HG02571 (cell line): ENCODE measurements around the gene PAX6.
"Not testable (repeated sequence)": the region's sequence is repeated elsewhere in the genome, so short reads cannot be mapped to it uniquely, and the experiment has no call there.

Source experiments
- ATAC-seq: cut with Tn5 transposase; IDR thresholded peaks from one replicate; pipeline ENCODE4 v1.9.1; 2021; ENCODE audit warnings: mild to moderate bottlenecking, moderate library complexity; ENCODE audit not compliant: unreplicated experiment

Gene PAX6

DNA sequence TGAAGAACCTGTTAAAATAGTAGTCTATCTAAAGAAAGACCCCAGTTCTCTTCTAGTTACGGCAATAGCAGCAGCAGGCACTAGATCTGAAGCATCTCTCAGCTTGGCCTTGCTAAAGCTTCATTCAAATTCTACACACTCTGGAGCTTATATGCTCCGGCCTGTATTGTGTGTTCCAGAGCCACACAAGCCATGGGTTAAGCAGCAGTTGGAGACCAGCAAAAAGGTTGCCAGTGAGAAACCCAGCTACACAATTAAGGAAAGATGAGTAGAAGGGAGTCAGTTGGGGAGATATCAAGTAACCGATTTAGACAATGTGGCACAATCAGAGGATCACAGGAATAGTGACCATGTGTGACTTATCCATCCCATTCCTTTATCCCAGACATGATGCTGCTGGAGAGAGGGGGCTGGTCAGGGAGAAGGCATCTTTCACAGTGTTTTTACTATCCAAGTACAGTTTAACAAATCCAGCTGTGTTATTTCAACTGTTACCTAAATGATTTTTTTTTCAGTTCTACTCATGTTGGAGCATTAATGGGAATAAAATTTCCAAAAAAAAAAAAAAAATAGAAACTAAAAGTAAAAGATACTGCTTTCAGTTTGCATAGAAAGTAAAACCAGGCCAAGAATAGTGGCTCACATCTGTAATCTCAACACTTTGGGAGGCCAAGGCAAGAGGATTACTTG, 41.0 kb downstream of the PAX6 start:
- ATAC-seq = no peak

DNA sequence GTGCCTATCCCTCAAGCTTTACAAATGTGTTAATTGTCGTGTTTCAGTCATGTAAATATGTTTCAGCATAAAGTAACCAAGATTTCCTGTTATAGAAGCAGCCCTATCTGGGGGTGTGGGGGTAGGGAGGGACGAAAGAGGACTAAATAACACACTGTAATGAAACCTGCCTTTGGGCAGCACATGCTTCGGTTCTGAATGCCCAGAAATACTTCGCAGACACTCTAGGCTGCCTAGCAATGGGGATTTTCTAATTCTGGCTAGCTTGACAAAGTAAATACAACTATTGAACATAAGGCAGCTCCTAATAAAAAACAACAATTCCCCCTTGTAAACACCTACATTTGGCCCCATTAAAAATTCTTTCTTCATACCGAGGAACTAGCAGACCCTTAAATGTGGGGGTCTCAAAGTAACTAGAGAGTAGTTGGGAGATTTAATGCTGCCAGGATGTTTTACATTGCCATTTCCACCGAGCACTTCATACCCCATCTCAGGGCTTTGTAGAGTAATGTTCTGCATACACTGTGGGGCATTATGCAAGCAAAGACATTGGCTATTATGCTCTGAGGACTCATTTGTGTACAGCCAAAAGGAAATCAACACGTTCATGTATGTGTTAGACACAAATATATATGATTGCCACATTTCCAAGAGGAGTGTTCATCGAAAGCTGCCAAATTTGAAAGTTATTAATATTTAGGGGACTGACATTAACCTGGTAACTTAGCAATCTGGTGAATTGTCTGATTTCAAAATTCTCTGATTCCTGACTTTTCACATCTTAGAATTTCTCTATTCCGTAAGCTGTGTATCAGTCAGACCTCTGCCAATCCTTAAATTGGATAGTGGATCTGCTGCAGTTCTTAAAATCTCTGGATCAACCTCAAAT, 42.1 kb downstream of the PAX6 start:
- no peak for ATAC-seq

DNA sequence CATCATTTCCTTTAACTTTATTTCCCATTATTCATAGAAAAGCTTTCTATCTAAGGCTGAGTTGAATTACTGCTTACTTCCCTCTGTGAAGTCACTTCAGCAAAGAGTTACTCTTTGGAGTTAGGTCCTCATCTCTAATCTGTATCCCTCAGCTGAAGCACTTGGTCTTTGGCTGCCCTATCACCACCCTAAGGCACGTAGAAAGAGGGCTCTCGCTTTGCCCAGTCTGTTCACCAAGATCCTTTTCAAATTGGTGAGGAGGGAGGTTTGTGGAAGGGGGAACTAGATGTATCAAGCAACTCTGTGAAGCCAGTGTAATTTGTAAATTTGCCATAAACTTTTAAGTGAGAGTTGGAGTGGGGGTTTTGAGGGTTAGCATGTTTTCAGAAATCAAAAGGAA, 43.4 kb downstream of the PAX6 start:
- no peak for ATAC-seq

DNA sequence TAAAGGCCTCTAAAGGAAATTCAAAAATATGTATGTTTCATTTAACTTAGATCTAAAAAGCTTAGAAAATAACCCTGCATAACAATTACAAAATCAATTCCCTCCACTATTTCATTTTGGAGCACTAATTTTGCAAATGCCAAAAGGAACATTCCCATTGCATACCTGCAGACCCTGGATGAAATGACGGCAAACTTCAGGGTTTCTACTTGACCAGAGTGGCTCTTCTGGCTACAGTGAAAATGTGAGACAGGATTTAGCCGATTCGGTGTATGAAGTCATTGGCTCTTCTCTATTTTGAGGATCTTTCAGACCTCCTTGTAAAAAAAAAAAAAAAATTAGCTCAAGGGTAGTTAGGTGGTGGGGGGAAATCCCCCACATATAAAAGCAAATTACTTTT, 44.1 kb downstream of the PAX6 start:
- ATAC-seq = no peak

DNA sequence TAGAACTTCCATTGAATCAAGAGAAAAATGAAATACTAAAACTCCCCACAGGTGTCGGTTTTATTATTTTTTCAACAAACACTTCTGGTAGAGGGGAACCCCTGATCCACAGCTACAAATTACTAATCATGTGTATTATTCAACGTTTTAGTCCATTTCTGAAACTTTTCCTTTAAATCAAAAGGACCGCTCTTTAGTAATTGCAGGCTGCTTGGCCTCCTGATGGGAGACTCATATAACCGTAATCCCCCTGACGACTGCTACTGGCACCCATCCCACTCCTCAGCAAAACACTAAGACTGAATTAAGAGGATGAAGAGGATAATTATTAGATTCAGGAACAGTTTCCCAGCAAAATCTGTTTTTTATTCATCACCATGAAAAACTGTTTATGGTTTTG, 46.4 kb downstream of the PAX6 start:
- no peak for ATAC-seq

DNA sequence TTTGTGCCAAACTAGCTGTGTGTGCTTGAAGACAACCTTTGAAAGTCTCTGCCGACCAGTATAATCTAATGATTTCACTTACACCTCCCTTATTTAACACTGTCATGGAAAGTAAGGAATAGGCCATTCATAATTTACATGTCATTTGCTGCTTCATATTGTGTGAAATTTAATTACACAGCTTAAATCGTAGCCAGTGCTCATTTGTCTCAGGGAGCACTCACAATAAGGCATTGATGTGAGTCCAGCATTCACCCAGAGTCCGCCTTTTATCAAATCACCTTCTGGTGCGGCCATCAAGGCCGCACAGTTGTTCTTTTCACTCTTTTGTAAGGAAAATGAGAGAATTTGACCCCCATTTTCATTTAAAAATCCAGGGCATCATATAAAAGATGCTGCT, 46.9 kb downstream of the PAX6 start:
- ATAC-seq = no peak

DNA sequence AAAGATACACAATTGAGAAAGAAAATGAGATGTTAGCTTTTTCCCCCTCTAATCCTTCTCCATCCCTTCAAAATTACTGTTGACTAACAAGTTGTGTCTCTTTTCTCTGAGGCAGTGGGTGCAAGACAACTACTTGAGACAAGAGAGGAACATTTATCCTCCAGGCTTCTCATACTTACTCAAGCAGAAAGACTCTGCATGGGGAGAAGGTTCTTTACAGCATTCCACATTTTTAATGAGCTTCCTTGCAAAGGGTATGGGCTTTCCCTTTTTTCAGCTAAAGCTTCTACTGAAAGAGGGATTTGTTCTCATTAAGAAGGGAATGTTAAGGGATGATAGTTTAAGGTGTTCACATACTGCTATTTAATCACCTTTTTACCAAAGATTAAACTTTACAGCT, 47.8 kb downstream of the PAX6 start:
- no peak for ATAC-seq

DNA sequence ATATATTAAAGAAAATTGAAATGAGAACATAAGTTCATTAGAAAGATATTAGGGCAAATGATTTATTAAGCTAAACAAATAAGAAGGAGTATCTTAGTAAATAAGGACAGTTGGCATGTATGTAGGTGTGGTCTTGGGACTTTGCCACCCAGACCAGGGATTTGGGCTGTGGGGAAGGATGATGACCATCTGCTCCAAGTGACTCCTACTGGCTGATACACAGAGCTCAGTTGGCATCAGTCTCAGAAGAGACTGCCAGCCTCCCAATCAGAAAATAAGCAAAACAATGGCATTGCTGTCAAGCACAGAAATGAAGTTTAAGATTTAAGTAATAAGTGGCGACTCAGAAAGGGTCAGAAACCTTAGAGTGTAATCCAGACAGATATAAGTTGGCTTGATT, 49.5 kb downstream of the PAX6 start:
- no peak for ATAC-seq

DNA sequence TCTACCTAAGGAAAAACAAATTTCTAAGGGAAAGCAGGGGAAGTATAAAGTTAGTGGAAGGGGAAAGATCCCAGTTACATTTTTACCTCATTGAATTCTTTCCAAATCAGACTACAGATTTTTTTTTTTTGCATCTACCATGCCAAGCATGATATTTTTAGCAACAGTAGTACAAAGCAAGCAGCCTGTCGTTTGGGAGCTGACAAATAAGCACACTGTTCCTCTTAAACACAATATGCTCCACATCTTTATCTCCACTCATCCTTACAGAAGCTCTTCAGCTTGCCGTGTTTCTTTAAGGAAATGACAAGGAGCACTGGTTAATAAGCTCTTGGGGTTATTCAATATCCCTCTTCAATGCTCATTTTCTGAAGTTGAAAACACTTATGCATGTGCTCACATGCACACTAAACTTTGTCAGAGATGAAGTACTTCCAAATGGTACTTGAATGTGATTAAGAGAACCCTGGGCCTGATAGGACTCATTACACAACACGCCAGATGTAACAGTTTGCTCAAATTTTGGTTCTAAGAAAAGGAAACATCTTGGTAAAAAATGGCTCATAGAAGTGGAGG, 53.8 kb downstream of the PAX6 start:
- no peak for ATAC-seq

DNA sequence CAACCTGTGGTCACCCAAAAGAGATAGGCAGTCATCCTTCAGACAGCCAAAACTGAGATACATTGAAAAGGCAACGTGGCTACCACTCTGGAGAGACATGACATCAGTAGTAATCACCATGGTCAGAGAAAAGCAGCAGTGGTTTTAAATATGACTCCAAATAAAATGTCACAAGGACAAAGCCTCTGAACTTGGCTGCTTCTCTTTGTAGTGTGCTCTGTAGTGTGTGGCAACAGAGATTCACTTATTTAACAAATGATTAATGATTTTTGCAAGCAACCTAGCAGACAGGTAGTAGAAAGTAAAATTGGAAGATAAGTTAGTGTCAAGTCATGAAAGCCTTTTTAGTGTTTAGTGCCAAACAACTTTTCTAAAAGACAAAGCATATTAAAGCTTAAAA, 63.5 kb downstream of the PAX6 start:
- no peak for ATAC-seq

DNA sequence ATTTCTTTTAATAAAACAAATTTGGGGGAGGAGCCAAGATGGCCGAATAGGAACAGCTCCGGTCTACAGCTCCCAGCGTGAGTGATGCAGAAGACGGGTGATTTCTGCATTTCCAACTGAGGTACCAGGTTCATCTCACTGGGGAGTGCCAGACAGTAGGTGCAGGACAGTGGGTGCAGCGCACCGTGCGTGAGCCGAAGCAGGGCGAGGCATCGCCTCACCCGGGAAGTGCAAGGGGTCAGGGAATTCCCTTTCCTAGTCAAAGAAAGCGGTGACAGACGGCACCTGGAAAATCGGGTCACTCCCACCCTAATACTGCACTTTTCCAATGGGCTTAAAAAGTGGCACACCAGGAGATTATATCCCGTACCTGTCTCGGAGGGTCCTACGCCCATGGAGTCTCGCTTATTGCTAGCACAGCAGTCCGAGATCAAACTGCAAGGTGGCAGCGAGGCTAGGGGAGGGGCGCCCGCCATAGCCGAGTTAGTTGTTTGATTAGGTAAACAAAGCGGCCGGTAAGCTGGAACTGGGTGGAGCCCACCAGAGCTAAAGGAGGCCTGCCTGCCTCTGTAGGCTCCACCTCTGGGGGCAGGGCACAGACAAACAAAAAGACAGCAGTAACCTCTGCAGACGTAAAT, 70.3 kb downstream of the PAX6 start:
- not testable (repeated sequence) for ATAC-seq

DNA sequence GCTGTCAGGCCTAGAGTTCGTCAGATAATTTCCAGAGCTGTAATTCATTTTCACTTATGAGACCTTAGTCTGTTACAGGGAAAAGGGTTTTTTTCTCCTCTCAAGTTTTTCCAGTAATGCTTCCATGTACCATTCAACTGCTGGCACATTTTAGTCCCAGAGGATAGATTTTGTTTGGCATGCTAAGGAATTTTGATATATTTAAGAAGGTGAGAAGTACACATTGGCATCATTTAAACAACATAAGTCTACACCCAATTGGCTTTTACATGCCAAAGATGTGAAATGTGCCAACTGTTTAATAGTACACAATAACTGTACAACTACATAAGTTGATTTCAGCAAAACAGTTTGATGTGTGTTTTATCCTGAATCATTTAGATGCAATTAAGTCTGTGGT, 71.0 kb downstream of the PAX6 start:
- no peak for ATAC-seq
